Measurements from ENCODE around the gene UROS. TPM values are rescaled to one million over a fixed set of nuclear protein-coding genes. Genes with fewer than 3 reads are reported as not detected.

Gene UROS
- polyA plus RNA-seq, 1 donor from 2014 or later, result 55.1 TPM

GRCh38 chr10:125812128-125812750 is 10.8 kb downstream of the UROS start:
- H3K4me1 Mint-ChIP-seq, result peaks cover 0 to 2% (median 0%) of the 10 kb centered on the region in 3 donors
- peaks cover 15% of the 10 kb centered on the region for H3K36me3 Mint-ChIP-seq
- no peaks in the 10 kb centered on the region for H3K27me3 Mint-ChIP-seq
- H3K4me3 Mint-ChIP-seq, result no peak overlapping the region
- peaks cover 0 to 2% (median 0%) of the 10 kb centered on the region in 3 donors for H3K9me3 Mint-ChIP-seq
- no peak overlapping the region for H3K27ac Mint-ChIP-seq

- Mint-ChIP-seq H3K4me3 (no peak overlapping the region), H3K36me3 (peaks cover 21% of the 10 kb centered on the region), H3K4me1 (no peaks in the 10 kb centered on the region), H3K27ac (no peak overlapping the region), H3K9me3 (peaks cover 0 to 2% (median 0%) of the 10 kb centered on the region in 3 donors), H3K27me3 (no peaks in the 10 kb centered on the region)
Observed at GRCh38 chr10:125811251-125811650, 11.8 kb downstream of the UROS start.

- H3K4me3 Mint-ChIP-seq, result peak overlapping the region in 1 of 4 donors; percentile 39
- no peaks in the 10 kb centered on the region for H3K4me1 Mint-ChIP-seq
- peaks cover 0 to 2% (median 0%) of the 10 kb centered on the region in 3 donors for H3K9me3 Mint-ChIP-seq
- H3K27me3 Mint-ChIP-seq, result no peaks in the 10 kb centered on the region
- peaks cover 17% of the 10 kb centered on the region for H3K36me3 Mint-ChIP-seq
- H3K27ac Mint-ChIP-seq, result no peak overlapping the region
Observed at GRCh38 chr10:125808047-125808446, 15.0 kb downstream of the UROS start.

DNA sequence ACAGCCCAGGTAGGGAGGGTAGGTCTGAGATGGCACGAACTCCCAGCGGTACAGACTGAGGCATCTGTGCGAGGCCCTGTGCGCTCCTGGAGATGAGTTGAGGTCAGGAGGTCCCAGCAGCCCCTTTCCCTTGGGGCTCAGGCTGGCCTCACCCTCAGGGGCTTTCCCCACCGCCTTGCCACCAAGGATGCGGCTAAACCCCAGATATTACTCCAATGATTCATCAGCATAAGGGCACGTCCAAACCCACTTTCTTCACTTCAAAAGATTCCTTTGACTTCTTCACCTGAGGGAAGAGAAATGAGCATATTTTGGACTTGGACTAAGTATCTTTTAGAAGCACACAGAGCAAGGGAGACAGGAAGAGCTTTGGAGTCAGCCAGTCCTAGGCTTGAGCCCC is 20.3 kb downstream of the UROS start:
- H3K27me3 Mint-ChIP-seq, result no peaks in the 10 kb centered on the region
- H3K9me3 Mint-ChIP-seq, result no peaks in the 10 kb centered on the region
- H3K4me1 Mint-ChIP-seq, result peaks cover 0 to 1% (median 0%) of the 10 kb centered on the region in 3 donors
- H3K27ac Mint-ChIP-seq, result no peak overlapping the region
- no peak overlapping the region for H3K4me3 Mint-ChIP-seq
- peaks cover 13% of the 10 kb centered on the region for H3K36me3 Mint-ChIP-seq

- Mint-ChIP-seq H3K27ac (no peak overlapping the region), H3K4me3 (no peak overlapping the region), H3K36me3 (peaks cover 10% of the 10 kb centered on the region), H3K4me1 (peaks cover 0 to 1% (median 0%) of the 10 kb centered on the region in 3 donors), H3K9me3 (no peaks in the 10 kb centered on the region), H3K27me3 (no peaks in the 10 kb centered on the region)
Observed at GRCh38 chr10:125802131-125802530, 20.9 kb downstream of the UROS start.

GRCh38 chr10:125801574-125801973 is 21.5 kb downstream of the UROS start:
- peaks cover 5% of the 10 kb centered on the region for H3K36me3 Mint-ChIP-seq
- no peaks in the 10 kb centered on the region for H3K9me3 Mint-ChIP-seq
- no peaks in the 10 kb centered on the region for H3K27me3 Mint-ChIP-seq
- peaks cover 0 to 1% (median 0%) of the 10 kb centered on the region in 3 donors for H3K4me1 Mint-ChIP-seq
- H3K4me3 Mint-ChIP-seq, result no peak overlapping the region
- H3K27ac Mint-ChIP-seq, result no peak overlapping the region

DNA sequence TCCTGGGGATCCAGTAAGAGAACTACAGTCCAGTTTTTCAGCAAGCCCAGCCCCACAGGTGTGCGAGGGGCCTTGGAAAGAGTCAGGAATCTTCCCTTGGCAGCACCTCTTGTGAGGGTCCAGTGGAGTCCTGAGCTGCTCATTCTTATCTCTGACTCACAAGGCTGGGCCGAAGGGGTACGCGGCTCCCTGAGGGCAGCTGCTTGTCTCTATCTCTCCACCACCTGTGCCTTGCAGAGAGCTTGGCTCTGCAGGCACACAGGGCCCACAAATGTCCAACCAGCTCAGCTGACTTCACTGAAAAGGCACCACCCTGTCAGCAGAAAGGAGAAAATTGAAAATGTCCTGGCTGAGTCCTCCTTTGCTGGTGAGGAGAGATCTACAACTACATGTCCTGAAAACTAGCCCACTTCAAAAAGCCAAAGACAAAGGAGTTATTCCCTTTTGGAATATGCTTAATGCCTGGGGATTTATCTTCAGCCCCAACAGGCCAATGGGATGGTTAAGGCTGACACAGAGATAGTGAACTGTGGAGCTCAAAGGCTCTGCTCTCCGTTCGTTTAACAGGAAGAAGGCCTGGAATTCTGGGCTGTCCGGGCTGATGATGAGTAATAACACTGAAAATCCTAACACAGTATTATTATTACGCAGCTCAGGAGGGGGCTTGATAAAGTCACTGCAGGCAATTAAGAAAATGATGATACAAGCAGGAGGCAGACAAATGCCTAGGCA is 23.4 kb downstream of the UROS start:
- H3K4me3 Mint-ChIP-seq, result no peak overlapping the region
- no peaks in the 10 kb centered on the region for H3K9me3 Mint-ChIP-seq
- H3K36me3 Mint-ChIP-seq, result peaks cover 5% of the 10 kb centered on the region
- no peaks in the 10 kb centered on the region for H3K27me3 Mint-ChIP-seq
- peaks cover 0 to 1% (median 0%) of the 10 kb centered on the region in 3 donors for H3K4me1 Mint-ChIP-seq
- peak overlapping the region in 1 of 3 donors; percentile 8 for H3K27ac Mint-ChIP-seq

GRCh38 chr10:125797994-125798662 is 24.9 kb downstream of the UROS start:
- Mint-ChIP-seq H3K36me3 (peaks cover 3% of the 10 kb centered on the region), H3K27ac (no peak overlapping the region), H3K4me3 (no peak overlapping the region), H3K27me3 (no peaks in the 10 kb centered on the region), H3K4me1 (peaks cover 0 to 1% (median 0%) of the 10 kb centered on the region in 3 donors), H3K9me3 (no peaks in the 10 kb centered on the region)

DNA sequence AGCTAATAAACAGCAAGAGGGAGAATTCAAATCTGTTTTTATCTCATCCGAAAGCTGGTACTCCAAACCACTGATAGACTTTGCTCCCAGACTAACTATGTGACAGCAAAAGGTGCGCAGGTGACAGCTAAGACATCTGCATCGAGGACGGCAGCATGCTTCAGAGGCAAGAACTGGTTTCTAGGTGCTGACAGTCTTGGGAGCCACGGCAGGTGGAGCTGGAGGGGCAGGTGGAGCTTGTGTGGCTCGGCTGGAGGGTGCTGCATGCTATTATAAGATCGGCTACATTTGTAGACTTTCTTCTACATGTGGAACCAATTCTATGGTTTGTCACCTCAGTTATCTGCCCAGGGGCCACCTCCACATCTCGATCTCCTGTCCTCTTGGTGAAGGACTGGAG is 25.6 kb downstream of the UROS start:
- H3K27ac Mint-ChIP-seq, result no peak overlapping the region
- H3K4me3 Mint-ChIP-seq, result no peak overlapping the region
- no peaks in the 10 kb centered on the region for H3K27me3 Mint-ChIP-seq
- no peaks in the 10 kb centered on the region for H3K9me3 Mint-ChIP-seq
- peaks cover 0 to 1% (median 0%) of the 10 kb centered on the region in 3 donors for H3K4me1 Mint-ChIP-seq
- peaks cover 5% of the 10 kb centered on the region for H3K36me3 Mint-ChIP-seq

DNA sequence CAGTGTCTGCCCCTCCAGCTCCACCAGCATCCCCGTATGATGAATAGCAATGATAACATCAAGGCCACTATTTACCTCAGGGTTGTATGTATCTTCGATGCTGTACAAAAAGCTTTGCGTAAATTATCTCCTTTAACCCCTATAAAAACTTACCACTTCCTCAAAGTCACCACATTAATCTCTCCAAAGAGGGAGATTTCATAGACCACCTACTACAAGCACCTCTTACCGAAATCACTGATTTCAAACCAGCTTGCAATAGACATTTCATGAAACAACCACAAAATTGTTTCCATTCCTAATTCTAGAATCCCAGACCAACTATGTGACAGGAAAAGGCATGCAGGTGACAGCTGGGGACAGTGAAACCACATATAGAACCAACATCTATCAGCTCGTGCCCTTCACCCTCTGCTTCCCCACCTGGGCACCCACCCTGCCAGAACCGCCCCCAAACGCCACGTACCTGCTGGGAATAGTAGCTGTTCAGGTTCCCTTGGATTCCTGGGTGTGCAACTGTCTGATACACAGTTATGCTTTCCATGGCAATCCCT is 27.3 kb downstream of the UROS start:
- Mint-ChIP-seq H3K27ac (no peak overlapping the region), H3K27me3 (no peaks in the 10 kb centered on the region), H3K4me3 (no peak overlapping the region), H3K4me1 (peaks cover 0 to 1% (median 0%) of the 10 kb centered on the region in 3 donors), H3K9me3 (no peaks in the 10 kb centered on the region), H3K36me3 (peaks cover 4% of the 10 kb centered on the region)

DNA sequence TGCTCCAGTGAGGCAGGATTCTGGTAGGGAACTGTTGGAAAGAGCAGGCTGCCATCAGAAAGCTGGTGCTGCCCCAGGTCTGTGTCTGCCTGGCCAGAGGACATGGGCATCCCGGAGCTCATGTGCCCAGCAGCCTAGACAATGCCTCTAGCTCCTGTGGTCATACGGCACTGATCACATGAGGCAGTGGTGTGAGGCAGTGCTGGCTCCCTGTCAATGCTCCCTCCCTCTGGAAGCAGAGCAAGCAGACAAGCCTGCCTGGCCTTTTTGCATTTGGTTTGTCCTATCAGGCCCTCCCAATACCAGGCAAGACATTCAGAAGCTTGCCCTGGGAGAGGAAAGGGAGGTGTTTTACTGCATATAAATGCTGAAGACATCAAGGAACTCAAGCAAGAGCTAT is 27.9 kb downstream of the UROS start:
- no peaks in the 10 kb centered on the region for H3K9me3 Mint-ChIP-seq
- H3K27me3 Mint-ChIP-seq, result no peaks in the 10 kb centered on the region
- H3K4me1 Mint-ChIP-seq, result peaks cover 0 to 1% (median under 1%) of the 10 kb centered on the region in 3 donors
- no peak overlapping the region for H3K27ac Mint-ChIP-seq
- no peak overlapping the region for H3K4me3 Mint-ChIP-seq
- H3K36me3 Mint-ChIP-seq, result peaks cover 4% of the 10 kb centered on the region

DNA sequence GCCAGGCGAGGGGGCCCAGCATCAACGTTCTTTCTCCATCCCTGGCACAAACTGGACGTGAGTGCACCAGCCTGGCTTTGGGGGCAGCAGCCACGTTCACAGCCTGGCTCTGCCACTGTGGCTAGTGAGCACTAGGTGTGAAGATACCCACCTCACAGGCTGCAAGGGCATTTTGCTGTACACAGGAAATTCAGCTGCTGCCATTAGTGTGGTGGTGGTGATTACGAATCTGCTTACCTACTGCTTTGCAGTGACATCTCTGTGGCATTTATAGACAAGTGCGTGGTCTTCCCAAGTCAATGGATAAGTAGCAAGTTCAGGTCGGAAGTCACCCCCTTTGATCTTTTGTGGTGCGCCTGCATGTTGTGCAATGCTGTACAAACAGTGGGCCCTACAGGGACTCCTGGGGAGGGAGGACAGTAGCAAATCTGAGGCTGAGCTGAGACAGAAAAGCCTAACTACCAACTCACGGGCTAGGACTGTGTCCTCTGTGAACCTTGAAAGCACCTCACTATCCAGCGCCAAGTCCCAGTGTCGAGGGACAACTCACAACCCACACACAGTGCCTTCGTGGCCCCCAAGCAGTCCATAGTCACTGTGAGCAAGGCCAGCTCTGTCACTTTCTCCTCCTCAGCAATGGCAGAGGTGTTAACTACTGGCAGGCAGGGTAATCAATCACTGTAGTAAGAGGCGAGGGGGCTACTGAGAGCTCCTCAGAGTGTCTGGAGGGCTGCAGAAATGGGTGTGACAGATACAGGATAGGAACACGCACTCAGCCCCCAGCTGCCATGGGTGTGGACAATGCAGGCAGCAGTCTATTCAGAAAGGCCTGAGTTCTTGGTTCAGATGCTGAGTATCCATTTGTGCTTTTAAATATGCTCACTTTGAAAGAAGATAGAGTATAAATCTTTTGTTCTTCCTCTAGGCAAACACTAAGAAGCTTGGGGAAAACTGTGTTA is 30.4 kb downstream of the UROS start:
- H3K36me3 Mint-ChIP-seq, result peaks cover 9% of the 10 kb centered on the region
- no peaks in the 10 kb centered on the region for H3K9me3 Mint-ChIP-seq
- no peak overlapping the region for H3K27ac Mint-ChIP-seq
- H3K27me3 Mint-ChIP-seq, result no peaks in the 10 kb centered on the region
- peaks cover 0 to 8% (median 0%) of the 10 kb centered on the region in 3 donors for H3K4me1 Mint-ChIP-seq
- H3K4me3 Mint-ChIP-seq, result no peak overlapping the region

DNA sequence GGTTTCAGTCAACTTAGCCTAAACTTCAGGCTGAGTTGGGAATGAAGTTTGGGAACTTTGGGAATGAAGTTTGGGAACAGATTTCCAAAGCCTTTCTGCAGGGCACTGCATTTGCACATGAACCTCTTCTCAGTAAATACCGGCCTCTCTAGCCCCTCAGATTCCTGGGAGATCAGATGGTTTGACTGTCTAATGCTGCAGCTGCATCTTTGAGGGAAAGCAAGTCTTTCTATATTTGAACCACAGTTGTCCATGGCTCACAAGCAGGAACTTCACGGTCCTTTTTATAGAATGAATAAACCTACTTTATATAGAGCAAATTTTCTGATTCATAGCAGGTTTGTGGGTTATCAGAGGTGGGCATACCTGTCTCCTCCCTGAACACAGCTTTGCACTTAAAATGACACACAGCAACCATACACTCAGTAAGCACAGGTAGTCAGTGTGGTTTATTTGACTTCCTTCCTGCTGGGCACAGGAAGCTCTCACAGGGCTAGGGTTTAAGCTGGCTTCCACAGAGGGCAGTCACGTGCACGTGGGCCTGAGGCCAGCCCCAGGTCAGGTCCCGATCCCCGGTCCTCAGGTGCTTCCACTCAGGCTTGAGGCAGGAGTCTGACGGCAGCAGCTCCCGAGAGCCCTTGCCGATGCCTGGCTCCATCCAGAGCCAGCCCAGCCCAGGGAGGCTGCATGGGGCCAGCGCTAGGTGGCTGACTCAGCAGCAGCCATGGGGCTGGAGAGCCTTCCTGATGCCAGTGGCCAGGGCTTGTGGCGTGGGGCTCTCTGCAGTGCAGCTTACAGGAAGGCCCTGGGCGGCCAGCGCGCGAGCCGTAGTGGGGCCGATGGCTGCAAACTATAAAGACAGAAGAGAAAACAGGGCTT is 34.7 kb downstream of the UROS start:
- Mint-ChIP-seq H3K4me1 (peaks cover 0 to 10% (median 2%) of the 10 kb centered on the region in 3 donors), H3K27me3 (no peaks in the 10 kb centered on the region), H3K36me3 (peaks cover 14% of the 10 kb centered on the region), H3K4me3 (no peak overlapping the region), H3K9me3 (peaks cover 0 to 3% (median 1%) of the 10 kb centered on the region in 3 donors), H3K27ac (peak overlapping the region in 2 of 3 donors; percentile 20 to 67)
